T-helper 1 cell (primary cell): ENCODE results near the gene CLIC5.

ENCODE experiments used
- DNase-seq, 5 donors: peaks; one replicate each; pipeline ENCODE4 v3.0.0-alpha.2; 2012 to 2020

CLIC5 gene

GRCh38 chr6:45836438-45836824 is 179.2 kb downstream of the CLIC5 start:
- no peak for DNase-seq

GRCh38 chr6:45835721-45836437 is 179.8 kb downstream of the CLIC5 start:
- no peak for DNase-seq

- DNase-seq, result no peak
Observed at GRCh38 chr6:45832063-45832462, 183.6 kb downstream of the CLIC5 start.
